ENCODE data around the gene BCR.
A peak's percentile ranks its signal among the peaks of the same experiment; 100 is the strongest.

- TF ChIP-seq CTCF (IDR thresholded peaks at IDR 0.05) (peak in 1 of 6 experiments; percentile 6), POLR2A (IDR thresholded peaks at IDR 0.05) (no peak)
These were observed 90.0 kb downstream of the BCR start for GRCh38 chr22:23270212-23270733.
